Prostate gland (tissue), 2 donors: Measurements from ENCODE around the gene GM2A.

Experiments used
- POLR2A ChIP-seq: fragments of 450-650 bp; IDR thresholded peaks from one replicate; pipeline ENCODE4 v1.6.1; 2016; ENCODE audit warnings: antibody characterized with exemption, mild to moderate bottlenecking
- POLR2AphosphoS5 ChIP-seq: sonication (generic); formaldehyde crosslinking; IDR thresholded peaks from one replicate; pipeline ENCODE4 v1.6.1; 2017; ENCODE audit warnings: antibody characterized with exemption
- TF ChIP-seq, protein P1 (sequence below), 4 experiments: fragments of 200-600 bp in 2 of 4; fragments of 450-650 bp in 2 of 4; sonication (generic) in 2 of 4; IDR thresholded peaks; 1 replicate in 3 of 4; 2 replicates in 1 of 4; pipeline ENCODE4 v1.5.1; 2016 to 2019; ENCODE audit warnings: antibody characterized with exemption in 4 of 4, mild to moderate bottlenecking in 2 of 4, moderate library complexity in 2 of 4

GRCh38 chr5:151259931-151260330, 6.9 kb downstream of the GM2A start:
- TF ChIP-seq POLR2A (no peak), POLR2AphosphoS5 (no peak)
- TF ChIP-seq, protein P1, sequence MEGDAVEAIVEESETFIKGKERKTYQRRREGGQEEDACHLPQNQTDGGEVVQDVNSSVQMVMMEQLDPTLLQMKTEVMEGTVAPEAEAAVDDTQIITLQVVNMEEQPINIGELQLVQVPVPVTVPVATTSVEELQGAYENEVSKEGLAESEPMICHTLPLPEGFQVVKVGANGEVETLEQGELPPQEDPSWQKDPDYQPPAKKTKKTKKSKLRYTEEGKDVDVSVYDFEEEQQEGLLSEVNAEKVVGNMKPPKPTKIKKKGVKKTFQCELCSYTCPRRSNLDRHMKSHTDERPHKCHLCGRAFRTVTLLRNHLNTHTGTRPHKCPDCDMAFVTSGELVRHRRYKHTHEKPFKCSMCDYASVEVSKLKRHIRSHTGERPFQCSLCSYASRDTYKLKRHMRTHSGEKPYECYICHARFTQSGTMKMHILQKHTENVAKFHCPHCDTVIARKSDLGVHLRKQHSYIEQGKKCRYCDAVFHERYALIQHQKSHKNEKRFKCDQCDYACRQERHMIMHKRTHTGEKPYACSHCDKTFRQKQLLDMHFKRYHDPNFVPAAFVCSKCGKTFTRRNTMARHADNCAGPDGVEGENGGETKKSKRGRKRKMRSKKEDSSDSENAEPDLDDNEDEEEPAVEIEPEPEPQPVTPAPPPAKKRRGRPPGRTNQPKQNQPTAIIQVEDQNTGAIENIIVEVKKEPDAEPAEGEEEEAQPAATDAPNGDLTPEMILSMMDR (IDR thresholded peaks at IDR 0.05), result no peak
